HG03558 (cell line): Measurements from ENCODE around the gene PACS2.
"Not testable (repeated sequence)": the region's sequence is repeated elsewhere in the genome, so short reads cannot be mapped to it uniquely, and the experiment has no call there.

ENCODE experiments used
- ATAC-seq: cut with Tn5 transposase; IDR thresholded peaks from one replicate; pipeline ENCODE4 v1.9.1; 2021; ENCODE audit warnings: moderate number of reproducible peaks; ENCODE audit not compliant: unreplicated experiment; ENCODE audit errors: extremely low read depth

Gene PACS2

GRCh38 chr14:105347587-105347968, 33.0 kb downstream of the PACS2 start:
- no peak for ATAC-seq

- ATAC-seq: no peak
These were observed 33.8 kb downstream of the PACS2 start for GRCh38 chr14:105348169-105348944.

GRCh38 chr14:105348945-105349699, 34.6 kb downstream of the PACS2 start:
- no peak for ATAC-seq

- ATAC-seq: no peak
These were observed 35.4 kb downstream of the PACS2 start for GRCh38 chr14:105349992-105350391.

- ATAC-seq: no peak
These were observed 36.1 kb downstream of the PACS2 start for GRCh38 chr14:105350450-105351244.

- no peak for ATAC-seq
These were observed 36.9 kb downstream of the PACS2 start for GRCh38 chr14:105351410-105351809.

- no peak for ATAC-seq
These were observed 37.6 kb downstream of the PACS2 start for GRCh38 chr14:105351920-105352851.

GRCh38 chr14:105353136-105353535, 38.6 kb downstream of the PACS2 start:
- no peak for ATAC-seq

GRCh38 chr14:105354541-105354940, 40.0 kb downstream of the PACS2 start:
- no peak for ATAC-seq

- ATAC-seq: no peak
These were observed 40.6 kb downstream of the PACS2 start for GRCh38 chr14:105355049-105355575.

- no peak for ATAC-seq
These were observed 41.5 kb downstream of the PACS2 start for GRCh38 chr14:105355850-105356604.

- no peak for ATAC-seq
These were observed 42.4 kb downstream of the PACS2 start for GRCh38 chr14:105356927-105357326.

- ATAC-seq: no peak
These were observed 43.1 kb downstream of the PACS2 start for GRCh38 chr14:105357626-105358025.

GRCh38 chr14:105358140-105358846, 43.7 kb downstream of the PACS2 start:
- no peak for ATAC-seq

GRCh38 chr14:105358943-105359342, 44.4 kb downstream of the PACS2 start:
- ATAC-seq: no peak

GRCh38 chr14:105361412-105361811, 46.9 kb downstream of the PACS2 start:
- ATAC-seq: not testable (repeated sequence)

GRCh38 chr14:105363847-105364708, 49.5 kb downstream of the PACS2 start:
- ATAC-seq: no peak
